IMR-90 (cell line): ENCODE results near the gene TENM3. TPM values are rescaled to one million over a fixed set of nuclear protein-coding genes. Genes with fewer than 3 reads are reported as not detected.

Experiments
- ATAC-seq: fragments of 200-7000 bp; cut with Tn5 transposase; 2 replicates; pipeline ENCODE4 v1.9.1; 2020; ENCODE audit warnings: low read depth, mild to moderate bottlenecking, moderate library complexity
- BruUV-seq: library from RNA; stranded (reverse); fragments of 400-500 nt; replicated peaks from 2 replicates; lab custom pipeline; 2021; lab: Mats Ljungman, UMichigan
- CTCF ChIA-PET: fragments of 300-600 bp; formaldehyde crosslinking; extraction: SDS; loops from one replicate; lab custom pipeline; 2021; ENCODE audit warnings: antibody characterized with exemption; lab: Yijun Ruan, JAX
- POLR2A ChIA-PET: fragments of 300-600 bp; sonication (Branson Sonifier 250); formaldehyde crosslinking; loops from one replicate; lab custom pipeline; 2022; ENCODE audit warnings: antibody characterized with exemption; ENCODE audit not compliant: unreplicated experiment; lab: Charles Lee
- DNase-seq: peaks from one replicate; pipeline ENCODE4 v3.0.0; 2013
- H2AFZ ChIP-seq: replicated peaks from 2 replicates; pipeline ENCODE3; 2013; ENCODE audit warnings: low read length, mild to moderate bottlenecking; ENCODE audit not compliant: poor library complexity
- H2AK5ac ChIP-seq: 2 replicates; pipeline ENCODE4 v1.6.1; 2013; ENCODE audit warnings: low read depth, low read length, inconsistent platforms
- H2AK9ac ChIP-seq: replicated peaks from 2 replicates; pipeline ENCODE3; 2013; ENCODE audit warnings: mild to moderate bottlenecking, low read depth, low read length, moderate library complexity; ENCODE audit not compliant: poor library complexity
- H2BK120ac ChIP-seq: 2 replicates; pipeline ENCODE4 v1.6.1; 2013; ENCODE audit warnings: low read depth, low read length, inconsistent platforms
- H2BK15ac ChIP-seq: 3 replicates; pipeline ENCODE4 v1.6.1; 2013; ENCODE audit warnings: low read depth, low read length, inconsistent platforms
- H2BK20ac ChIP-seq: 2 replicates; pipeline ENCODE4 v1.6.1; 2013; ENCODE audit warnings: low read depth, mild to moderate bottlenecking, inconsistent platforms, low read length, moderate library complexity
- H2BK5ac ChIP-seq: 2 replicates; pipeline ENCODE4 v1.6.1; 2013; ENCODE audit warnings: mild to moderate bottlenecking, low read depth, low read length, inconsistent platforms; ENCODE audit not compliant: poor library complexity, severe bottlenecking
- H3K14ac ChIP-seq: replicated peaks from 2 replicates; pipeline ENCODE4 v1.6.1; 2013; ENCODE audit warnings: low read depth, low read length, inconsistent platforms
- H3K18ac ChIP-seq: 2 replicates; pipeline ENCODE4 v1.6.1; 2013; ENCODE audit warnings: low read depth, low read length, control low read depth
- H3K23ac ChIP-seq: 2 replicates; pipeline ENCODE4 v1.6.1; 2013; ENCODE audit warnings: low read depth, low read length, inconsistent platforms
- H3K27ac ChIP-seq: 2 replicates; pipeline ENCODE4 v1.5.1; 2013; ENCODE audit warnings: mild to moderate bottlenecking, control low read depth, low read length; ENCODE audit not compliant: insufficient read depth
- H3K27me3 ChIP-seq: 2 replicates; pipeline ENCODE4 v1.6.1; 2013; ENCODE audit warnings: low read length; ENCODE audit not compliant: control insufficient read depth, insufficient read depth
- H3K36me3 ChIP-seq: 2 replicates; pipeline ENCODE4 v1.6.1; 2013; ENCODE audit warnings: low read length, mixed read lengths; ENCODE audit not compliant: control insufficient read depth, insufficient read depth
- H3K4ac ChIP-seq: 2 replicates; pipeline ENCODE4 v1.6.1; 2013; ENCODE audit warnings: low read depth, low read length, inconsistent platforms
- H3K4me1 ChIP-seq: 2 replicates; pipeline ENCODE4 v1.6.1; 2013; ENCODE audit warnings: low read length, mixed read lengths; ENCODE audit not compliant: control insufficient read depth, insufficient read depth
- H3K4me2 ChIP-seq: 2 replicates; pipeline ENCODE4 v1.6.1; 2013; ENCODE audit warnings: low read depth, mild to moderate bottlenecking, control low read depth, low read length, moderate library complexity
- H3K4me3 ChIP-seq: 2 replicates; pipeline ENCODE4 v1.5.1; 2013; ENCODE audit warnings: low read depth, mild to moderate bottlenecking, control low read depth, low read length, moderate library complexity; ENCODE audit not compliant: insufficient read depth
- H3K56ac ChIP-seq: 2 replicates; pipeline ENCODE4 v1.6.1; 2013; ENCODE audit warnings: low read length, inconsistent platforms; ENCODE audit not compliant: insufficient read depth; ENCODE audit errors: extremely low read depth
- H3K79me1 ChIP-seq, 2 experiments: 2 replicates each; pipeline ENCODE4 v1.6.1; 2013; ENCODE audit warnings: low read length in 2 of 2, inconsistent platforms in 1 of 2, low read depth in 1 of 2
- H3K9ac ChIP-seq: 2 replicates; pipeline ENCODE4 v1.6.1; 2013; ENCODE audit warnings: low read depth, low read length, control low read depth
- H3K9me1 ChIP-seq: 2 replicates; pipeline ENCODE4 v1.6.1; 2013; ENCODE audit warnings: low read length, inconsistent platforms; ENCODE audit not compliant: insufficient read depth
- H3K9me3 ChIP-seq: 2 replicates; pipeline ENCODE4 v1.6.1; 2013; ENCODE audit warnings: low read length; ENCODE audit not compliant: control insufficient read depth, insufficient read depth
- H4K20me1 ChIP-seq: 2 replicates; pipeline ENCODE4 v1.6.1; 2013; ENCODE audit warnings: low read length, inconsistent platforms; ENCODE audit not compliant: insufficient read depth
- H4K5ac ChIP-seq: 2 replicates; pipeline ENCODE4 v1.6.1; 2013; ENCODE audit warnings: mild to moderate bottlenecking, low read depth, low read length, control low read depth
- H4K8ac ChIP-seq, 2 experiments: 2 replicates each; pipeline ENCODE4 v1.6.1; 2013; ENCODE audit warnings: low read depth in 2 of 2, low read length in 2 of 2, control low read depth in 1 of 2, inconsistent platforms in 1 of 2
- H4K91ac ChIP-seq: 2 replicates; pipeline ENCODE4 v1.6.1; 2013; ENCODE audit warnings: low read depth, low read length, inconsistent platforms; ENCODE audit not compliant: insufficient read depth
- CEBPB ChIP-seq: IDR thresholded peaks from 2 replicates; pipeline ENCODE4 v1.6.1; 2012; ENCODE audit warnings: low read depth, low read length, improper control_type of control experiment
- SMC3 ChIP-seq: fragments of 150-350 bp; IDR thresholded peaks from 2 replicates; pipeline ENCODE4 v1.6.1; 2016; ENCODE audit warnings: low read depth, mild to moderate bottlenecking, antibody characterized with exemption, low read length, moderate library complexity
- WGBS, 2 experiments: methylation state at CpG; one replicate each; pipeline versions ENCODE4 v1.1.5 to v1.1.7; 2013; ENCODE audit warnings: missing lambda C conversion rate in 2 of 2; ENCODE audit not compliant: insufficient read length in 1 of 2; ENCODE audit errors: extremely low coverage in 2 of 2; 5-methylcytosine and 5-hydroxymethylcytosine counted together
- dilution Hi-C: fragments of 300-500 bp; cut with HindIII; formaldehyde crosslinking; loops from one replicate; pipeline ENCODE4 v1.14.3; 2018; ENCODE audit warnings: low sequenced_read_pairs; ENCODE audit not compliant: unreplicated experiment
- in situ Hi-C: fragments of 300-500 bp; cut with MboI; formaldehyde crosslinking; loops from 3 replicates; pipeline ENCODE4 v1.14.3; 2019; ENCODE audit warnings: low sequenced_read_pairs, inconsistent platforms, mixed read lengths
- intact Hi-C: fragments of 100-400 bp; cut with micrococcal nuclease; formaldehyde crosslinking; loops from 2 replicates; pipeline ENCODE4 v1.10.0; 2022
- polyA plus RNA-seq, 3 experiments: library from polyadenylated mRNA; depleted of rRNA; stranded (reverse); fragments of >200 nt; gene quantifications; 2 replicates each; pipeline ENCODE4 v1.2.3, GENCODE V29; 2012; ENCODE audit warnings: low replicate concordance in 1 of 3
- total RNA-seq: library from RNA; depleted of rRNA; stranded (reverse); fragments of >200 nt; gene quantifications from 2 replicates; pipeline ENCODE4 v1.2.3, GENCODE V29; 2012

TENM3 gene
- total and polyA plus RNA-seq, 2 of the 4 experiments (the other 2 are of a cell fraction) = 29.9 to 173 TPM

DNA sequence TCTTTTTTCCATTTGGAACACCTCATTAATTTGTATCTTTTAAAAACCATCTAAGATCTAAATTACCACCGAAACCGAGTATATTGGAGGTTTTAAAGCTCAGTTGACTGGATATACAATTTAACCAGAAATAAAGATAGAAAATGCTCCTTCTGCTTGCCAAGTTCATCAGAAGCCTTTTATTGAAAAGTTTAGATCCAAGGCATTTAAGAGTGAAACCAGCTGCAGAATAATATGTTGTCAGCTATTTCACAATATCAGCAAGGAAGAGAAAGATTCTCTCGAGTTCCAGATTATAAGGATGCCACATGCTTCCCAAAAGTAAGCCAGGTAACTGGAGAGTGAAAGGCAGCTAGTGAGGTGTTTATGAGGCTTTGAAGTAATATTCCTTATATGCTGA lies 456.6 kb downstream of the TENM3 start:
- Histone ChIP-seq H2BK20ac (no peak overlapping the region), H2AK5ac (no peak overlapping the region), H4K20me1 (no peaks in the 10 kb centered on the region), H3K79me1 (no peaks in the 10 kb centered on the region), H3K23ac (no peak overlapping the region), H4K91ac (no peak overlapping the region), H3K9ac (no peak overlapping the region), H2BK15ac (no peak overlapping the region), H3K9me1 (peaks cover 2% of the 10 kb centered on the region; the same call in 1 of the 2 replicates), H3K56ac (no peak overlapping the region), H2AFZ (no peak overlapping the region), H3K4me3 (no peak overlapping the region), H2BK5ac (no peak overlapping the region), H4K8ac (no peak overlapping the region), H3K18ac (no peak overlapping the region), H3K27ac (no peak overlapping the region), H2BK120ac (no peak overlapping the region), H3K4me1 (no peaks in the 10 kb centered on the region), H3K9me3 (no peaks in the 10 kb centered on the region), H4K5ac (no peak overlapping the region), H3K36me3 (no peaks in the 10 kb centered on the region), H3K27me3 (no peaks in the 10 kb centered on the region), H3K4ac (no peak overlapping the region), H2AK9ac (no peak overlapping the region), H3K14ac (no peak overlapping the region), H3K4me2 (peak overlapping the region; percentile 34; the same call in 1 of the 2 replicates)
- dilution Hi-C loops (no loop called here), intact Hi-C loops (no loop called here), in situ Hi-C loops (no loop called here)
- ATAC-seq = no peak
- ChIA-PET POLR2A (no interaction called here), CTCF (interaction anchor here (1.6 kb wide), 1 partner anchor 15 kb away, joined by 4 read pairs; no protein-coding TSS in a partner anchor)
- no TSS peak for BruUV-seq
- peak; percentile 45 for DNase-seq
- TF ChIP-seq SMC3 (no peak), CEBPB (peak; percentile 85)
- no CpG with 5 or more reads among the region's 3 CpGs for WGBS, 2 experiments
